PC-9 (cell line): ENCODE results near the gene KRTAP5-11. TPM values are rescaled to one million over a fixed set of nuclear protein-coding genes. Genes with fewer than 3 reads are reported as not detected.
"Not testable (repeated sequence)": the region's sequence is repeated elsewhere in the genome, so short reads cannot be mapped to it uniquely, and the experiment has no call there.

ENCODE experiments used
- BruUV-seq: library from RNA; stranded (reverse); fragments of 400-500 nt; replicated peaks from 2 replicates; lab custom pipeline; 2021; lab: Mats Ljungman, UMichigan
- CTCF ChIA-PET: fragments of 300-600 bp; sonication (Branson Sonifier 250); formaldehyde crosslinking; loops from one replicate; lab custom pipeline; 2022; ENCODE audit warnings: antibody characterized with exemption; lab: Charles Lee
- POLR2A ChIA-PET: fragments of 300-600 bp; sonication (Branson Sonifier 250); formaldehyde crosslinking; loops from one replicate; lab custom pipeline; 2022; ENCODE audit warnings: antibody characterized with exemption; ENCODE audit not compliant: unreplicated experiment; lab: Charles Lee
- DNase-seq, 2 experiments: peaks; one replicate each; pipeline versions ENCODE4 v3.0.0 to v3.0.0-alpha.2; 2015 to 2022; ENCODE audit warnings: mixed read lengths in 1 of 2
- H2AFZ ChIP-seq: fragments of 200-600 bp; sonication (generic); 2 replicates; pipeline ENCODE4 v1.8.1; 2017; ENCODE audit warnings: antibody characterized with exemption
- H3F3A ChIP-seq: fragments of 200-600 bp; sonication (generic); 2 replicates; pipeline ENCODE4 v1.8.1; 2017; ENCODE audit warnings: antibody characterized with exemption, mild to moderate bottlenecking, low read depth; ENCODE audit not compliant: insufficient read depth
- H3K27ac ChIP-seq: fragments of 200-600 bp; sonication (generic); 2 replicates; pipeline ENCODE4 v1.6.1; 2016; ENCODE audit warnings: mixed run types
- H3K27me3 ChIP-seq: fragments of 200-600 bp; sonication (generic); 2 replicates; pipeline ENCODE4 v1.6.1; 2016; ENCODE audit warnings: low read depth, mixed run types; ENCODE audit not compliant: insufficient read depth
- H3K36me3 ChIP-seq: fragments of 200-600 bp; sonication (generic); 2 replicates; pipeline ENCODE4 v1.6.1; 2016; ENCODE audit warnings: low read depth, mixed run types
- H3K4me1 ChIP-seq: fragments of 200-600 bp; sonication (generic); replicated peaks from 2 replicates; pipeline ENCODE4 v1.6.1; 2016; ENCODE audit warnings: mixed run types; ENCODE audit not compliant: insufficient read depth
- H3K4me2 ChIP-seq: fragments of 200-600 bp; sonication (generic); 2 replicates; pipeline ENCODE4 v1.6.1; 2017; ENCODE audit warnings: mixed run types
- H3K4me3 ChIP-seq: fragments of 200-600 bp; sonication (generic); 2 replicates; pipeline ENCODE4 v1.6.1; 2016; ENCODE audit warnings: mixed run types
- H3K79me2 ChIP-seq: fragments of 200-600 bp; sonication (generic); 2 replicates; pipeline ENCODE4 v1.6.1; 2017; ENCODE audit warnings: low read depth, mixed run types
- H3K9me2 ChIP-seq: fragments of 200-600 bp; sonication (generic); 2 replicates; pipeline ENCODE4 v1.8.1; 2017; ENCODE audit warnings: mild to moderate bottlenecking; ENCODE audit not compliant: insufficient read depth
- H3K9me3 ChIP-seq: fragments of 200-600 bp; sonication (generic); 2 replicates; pipeline ENCODE4 v1.8.1; 2016; ENCODE audit warnings: low read depth; ENCODE audit not compliant: insufficient read depth
- H4K20me1 ChIP-seq: fragments of 200-600 bp; sonication (generic); 2 replicates; pipeline ENCODE4 v1.8.1; 2017; ENCODE audit not compliant: insufficient read depth
- CTCF ChIP-seq: fragments of 200-600 bp; sonication (generic); conservative IDR thresholded peaks from 2 replicates; pipeline ENCODE4 v1.6.1; 2017; ENCODE audit warnings: mixed run types, antibody characterized with exemption, mild to moderate bottlenecking, moderate library complexity
- EZH2 ChIP-seq: fragments of 200-600 bp; sonication (generic); IDR thresholded peaks from 2 replicates; pipeline ENCODE4 v1.8.0; 2017; ENCODE audit warnings: antibody characterized with exemption, low read depth
- intact Hi-C: fragments of 100-400 bp; cut with micrococcal nuclease; formaldehyde crosslinking; loops from one replicate; pipeline ENCODE4 v1.10.0; 2022; ENCODE audit not compliant: unreplicated experiment
- total RNA-seq: library from RNA; stranded (reverse); gene quantifications from 2 replicates; pipeline ENCODE4 v1.2.3, GENCODE V29; 2021

The KRTAP5-11 gene
- total RNA-seq, 1 experiment from 2014 or later, result not detected

DNA sequence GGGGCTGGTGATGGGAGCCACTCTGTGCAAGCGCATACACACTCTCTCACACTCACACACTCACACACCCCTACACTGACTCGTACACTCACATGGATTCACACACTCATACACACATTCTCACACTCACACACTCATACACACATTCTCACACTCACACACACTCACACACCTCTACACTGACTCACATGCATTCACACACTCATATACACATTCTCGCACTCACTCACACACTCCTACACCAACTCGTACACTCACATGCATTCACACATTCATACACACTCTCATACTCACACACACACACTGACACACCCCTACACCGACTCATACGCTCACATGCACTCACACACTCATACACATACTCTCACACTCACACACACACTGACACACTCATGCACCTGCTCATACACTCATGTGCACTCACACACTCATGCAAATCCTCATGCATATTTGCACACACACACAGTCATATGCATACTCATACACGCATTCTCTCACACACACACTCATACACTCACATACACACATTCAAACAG lies 5.1 kb downstream of the KRTAP5-11 start:
- H3K27me3 ChIP-seq, result peaks cover 44% of the 10 kb centered on the region
- DNase-seq, result no peak
- ChIA-PET POLR2A (no interaction called here), CTCF (no interaction called here)
- no peaks in the 10 kb centered on the region for H3K9me3 ChIP-seq
- intact Hi-C loops, result no loop called here
- H4K20me1 ChIP-seq, result no peaks in the 10 kb centered on the region
- H3K4me3 ChIP-seq, result no peak overlapping the region
- no peak overlapping the region for H3K27ac ChIP-seq
- no peak overlapping the region for H2AFZ ChIP-seq
- no peak overlapping the region for H3K4me2 ChIP-seq
- H3K79me2 ChIP-seq, result no peaks in the 10 kb centered on the region
- no peak for TF ChIP-seq EZH2
- no peak for TF ChIP-seq CTCF
- H3F3A ChIP-seq, result peaks cover 3% of the 10 kb centered on the region; the same call in 1 of the 2 replicates
- H3K9me2 ChIP-seq, result no peaks in the 10 kb centered on the region
- peaks cover 13% of the 10 kb centered on the region for H3K4me1 ChIP-seq
- BruUV-seq, result no TSS peak
- no peaks in the 10 kb centered on the region for H3K36me3 ChIP-seq

- H3K79me2 ChIP-seq, H3K27ac ChIP-seq, H3K4me3 ChIP-seq, H3K9me2 ChIP-seq, intact Hi-C loops, H2AFZ ChIP-seq, DNase-seq, H3K36me3 ChIP-seq, BruUV-seq, H3K4me1 ChIP-seq, H3K4me2 ChIP-seq, H3F3A ChIP-seq, H3K9me3 ChIP-seq, POLR2A ChIA-PET, H4K20me1 ChIP-seq: not testable (repeated sequence)
- CTCF ChIA-PET, result interaction anchor here (0.6 kb wide), 1 partner anchor 400 kb away, joined by 3 read pairs; no protein-coding TSS in a partner anchor
- peaks cover 44% of the 10 kb centered on the region for H3K27me3 ChIP-seq
Measured at GRCh38 chr11:71576688-71577465, 5.8 kb downstream of the KRTAP5-11 start.

DNA sequence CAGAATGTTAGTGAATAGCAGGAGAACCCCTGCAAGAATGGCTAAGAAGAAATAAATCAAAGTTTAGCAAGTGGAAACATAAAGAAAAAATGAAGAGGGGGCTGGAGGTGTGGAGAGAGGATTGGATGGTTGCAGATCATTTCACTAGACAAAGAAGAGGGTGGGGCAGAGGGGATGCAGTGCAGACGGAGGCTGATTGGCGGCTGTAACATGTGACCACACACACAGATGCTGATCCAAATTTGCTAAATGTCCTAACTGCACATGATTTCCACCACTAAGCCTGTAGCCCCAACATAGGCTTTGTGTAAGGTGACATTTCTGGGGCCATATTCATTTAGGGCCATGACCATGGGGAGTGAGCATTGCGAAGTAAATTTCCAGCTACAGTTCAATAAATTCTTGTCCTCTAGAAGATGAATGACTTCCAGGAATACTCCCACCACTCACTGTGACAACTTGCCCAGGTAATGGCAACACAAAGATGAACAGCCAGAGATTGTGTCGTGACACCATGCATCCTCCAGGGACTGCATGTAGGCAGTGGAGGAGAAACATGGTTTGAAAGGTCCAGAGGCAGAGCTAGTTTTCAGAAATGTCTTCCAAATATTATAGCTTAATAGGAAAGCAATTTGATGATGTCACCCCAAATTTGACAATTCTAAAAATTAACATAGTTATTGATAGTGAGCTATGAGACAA lies 6.8 kb downstream of the KRTAP5-11 start:
- no TSS peak for BruUV-seq
- H3K36me3 ChIP-seq, result no peaks in the 10 kb centered on the region
- H3K9me2 ChIP-seq, result no peaks in the 10 kb centered on the region
- CTCF ChIA-PET, result interaction anchor here (0.6 kb wide), 1 partner anchor 401 kb away, joined by 3 read pairs; no protein-coding TSS in a partner anchor
- no peak for TF ChIP-seq EZH2
- TF ChIP-seq CTCF, result no peak
- no peaks in the 10 kb centered on the region for H4K20me1 ChIP-seq
- H2AFZ ChIP-seq, result no peak overlapping the region
- H3K4me1 ChIP-seq, result peaks cover 5% of the 10 kb centered on the region; the same call in 1 of the 2 replicates
- H3K27ac ChIP-seq, result no peak overlapping the region
- H3K4me2 ChIP-seq, result no peak overlapping the region
- DNase-seq, result no peak
- no peaks in the 10 kb centered on the region for H3K9me3 ChIP-seq
- intact Hi-C loops, result no loop called here
- POLR2A ChIA-PET, result no interaction called here
- H3K4me3 ChIP-seq, result no peak overlapping the region
- H3K79me2 ChIP-seq, result no peaks in the 10 kb centered on the region
- no peaks in the 10 kb centered on the region for H3F3A ChIP-seq
- H3K27me3 ChIP-seq, result peaks cover 44% of the 10 kb centered on the region
